ENCODE results near the gene ACOT7. TPM values are rescaled to one million over a fixed set of nuclear protein-coding genes. Genes with fewer than 3 reads are reported as not detected.
"Not testable (repeated sequence)": the region's sequence is repeated elsewhere in the genome, so short reads cannot be mapped to it uniquely, and the experiment has no call there.

ACOT7 gene
- total RNA-seq, 1 experiment from 2014 or later = 24.4 TPM

- DNase-seq (ENCODE audit: extremely low read depth, low read depth) = no peak
Observed at GRCh38 chr1:6401673-6402072, 8.1 kb upstream of the ACOT7 start.

GRCh38 chr1:6399294-6399693 is 5.7 kb upstream of the ACOT7 start:
- no peak for DNase-seq (ENCODE audit: extremely low read depth, low read depth)

DNA sequence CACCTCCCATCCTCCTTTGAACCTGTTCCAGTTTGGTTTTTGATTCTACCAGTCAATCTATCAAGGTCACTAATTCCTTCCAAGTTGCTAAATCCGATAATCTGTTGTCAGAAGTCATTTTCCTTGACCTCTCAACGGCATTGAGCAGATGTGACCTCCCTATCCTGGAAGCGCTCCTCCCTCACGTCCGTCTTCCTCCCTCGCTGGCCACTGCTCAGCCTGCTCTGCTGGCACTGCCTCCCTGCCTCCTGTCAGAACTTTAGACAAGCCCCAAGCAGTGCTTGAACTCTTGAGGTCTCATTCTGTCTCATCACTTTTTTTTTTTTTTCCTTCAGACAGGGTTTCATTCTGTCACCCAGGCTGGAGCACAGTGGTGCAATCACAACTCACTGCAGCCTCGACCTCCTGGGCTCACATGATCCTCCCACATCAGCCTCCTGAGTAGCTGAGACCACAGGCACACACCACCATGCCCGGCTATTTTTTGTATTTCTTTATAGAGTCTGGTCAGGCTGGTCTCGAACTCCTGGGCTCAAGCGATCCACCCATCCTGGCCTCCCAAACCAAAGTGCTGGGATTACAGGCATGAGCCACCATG is 4.4 kb upstream of the ACOT7 start:
- no peak for DNase-seq (ENCODE audit: extremely low read depth, low read depth)

DNA sequence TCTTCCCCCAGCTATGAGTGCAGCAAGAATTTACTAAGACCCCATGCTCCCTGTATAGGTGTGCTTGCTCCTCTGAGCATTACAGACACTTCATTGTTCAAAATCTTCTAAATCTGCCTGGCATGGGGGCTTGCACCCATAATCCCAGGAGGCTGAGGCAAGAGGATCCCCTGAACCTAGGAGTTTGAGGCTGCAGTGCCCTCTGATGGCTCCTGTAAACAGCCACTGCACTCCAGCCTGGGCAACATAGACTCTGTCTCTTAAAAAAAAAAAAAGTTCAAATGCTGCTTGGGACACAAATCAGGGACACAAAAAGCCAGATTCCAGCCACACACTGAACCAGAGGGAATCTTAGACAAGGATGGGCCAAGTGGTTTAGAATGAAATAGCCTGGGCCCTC is 3.4 kb upstream of the ACOT7 start:
- DNase-seq (ENCODE audit: extremely low read depth, low read depth) = no peak

GRCh38 chr1:6395781-6396244 is 2.2 kb upstream of the ACOT7 start:
- DNase-seq (ENCODE audit: extremely low read depth, low read depth) = not testable (repeated sequence)

- DNase-seq (ENCODE audit: extremely low read depth, low read depth) = not testable (repeated sequence)
Observed at GRCh38 chr1:6395130-6395529, 1.6 kb upstream of the ACOT7 start.

- no peak for DNase-seq (ENCODE audit: extremely low read depth, low read depth)
Observed at GRCh38 chr1:6392809-6393399, 663 bp downstream of the ACOT7 start.

DNA sequence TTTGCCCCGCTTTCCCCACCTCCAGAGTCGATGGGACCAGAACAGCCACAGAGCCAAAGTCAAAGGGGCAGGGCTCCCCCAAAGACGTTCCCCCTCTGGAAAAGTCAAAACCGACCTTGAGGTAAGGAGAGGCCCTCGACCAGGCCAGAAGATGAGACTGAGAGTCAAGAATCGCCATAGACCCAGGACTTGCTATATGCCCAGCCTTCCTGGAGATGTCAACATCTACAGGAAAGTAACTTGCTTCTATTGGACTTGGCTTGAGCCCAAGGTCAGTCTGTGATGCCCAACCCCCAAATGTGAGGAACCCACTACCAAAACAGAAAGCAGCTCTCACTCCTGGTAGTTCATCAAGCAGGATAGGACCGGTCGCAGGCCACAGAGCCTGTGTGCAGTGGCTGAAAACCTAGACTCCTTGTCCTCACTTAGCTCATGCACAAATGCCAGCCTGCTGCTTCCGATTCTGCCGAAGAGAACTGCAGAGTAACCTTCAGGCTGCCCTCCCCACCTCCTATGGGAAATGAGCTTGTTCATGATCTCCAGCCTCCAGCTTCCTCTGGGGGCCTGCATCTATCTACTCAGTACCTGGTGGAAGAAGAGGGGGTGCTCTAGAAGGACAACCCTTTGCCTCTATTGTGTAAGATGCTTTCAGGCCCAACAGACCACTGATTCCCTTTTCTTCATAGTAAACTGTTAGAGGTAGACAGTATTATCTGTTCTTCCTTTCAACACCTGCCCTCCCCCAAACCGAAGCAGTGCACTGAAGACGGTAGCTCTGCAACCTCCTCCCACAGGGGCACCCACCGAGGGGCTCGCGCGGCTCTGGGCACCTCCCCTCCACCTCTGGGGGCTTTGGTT is 1.4 kb downstream of the ACOT7 start:
- no peak for DNase-seq (ENCODE audit: extremely low read depth, low read depth)

GRCh38 chr1:6389971-6390370 is 3.6 kb downstream of the ACOT7 start:
- no peak for DNase-seq (ENCODE audit: extremely low read depth, low read depth)

DNA sequence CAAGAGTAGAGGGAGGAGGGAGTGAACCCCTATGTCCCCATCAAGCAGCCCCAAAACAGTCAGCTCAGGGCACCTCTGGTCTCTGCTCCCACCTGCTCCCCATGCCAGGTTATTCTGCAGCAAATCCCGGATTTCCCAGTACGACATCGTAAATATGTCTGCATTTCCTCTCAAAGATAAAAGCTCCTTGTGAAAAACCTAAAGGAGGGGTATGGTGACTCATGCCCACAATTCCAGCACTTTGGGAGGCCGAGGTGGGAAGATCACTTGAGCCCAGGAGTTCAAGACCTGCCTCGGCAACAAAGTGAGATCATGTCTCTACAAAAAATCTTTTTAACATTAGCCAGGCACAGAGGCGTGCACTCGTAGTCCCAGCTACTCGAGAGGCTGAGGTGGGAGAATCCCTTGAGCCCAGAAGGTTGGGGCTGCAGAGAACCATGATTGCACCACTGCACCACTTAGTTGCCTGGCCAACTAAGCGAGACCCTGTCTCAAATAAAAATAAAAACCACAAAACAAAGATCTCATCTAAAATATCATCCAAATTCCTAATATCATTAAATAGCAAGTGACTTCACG is 7.1 kb downstream of the ACOT7 start:
- DNase-seq (ENCODE audit: extremely low read depth, low read depth) = no peak

GRCh38 chr1:6385488-6386191 is 7.9 kb downstream of the ACOT7 start:
- DNase-seq (ENCODE audit: extremely low read depth, low read depth) = peak; percentile 62

DNA sequence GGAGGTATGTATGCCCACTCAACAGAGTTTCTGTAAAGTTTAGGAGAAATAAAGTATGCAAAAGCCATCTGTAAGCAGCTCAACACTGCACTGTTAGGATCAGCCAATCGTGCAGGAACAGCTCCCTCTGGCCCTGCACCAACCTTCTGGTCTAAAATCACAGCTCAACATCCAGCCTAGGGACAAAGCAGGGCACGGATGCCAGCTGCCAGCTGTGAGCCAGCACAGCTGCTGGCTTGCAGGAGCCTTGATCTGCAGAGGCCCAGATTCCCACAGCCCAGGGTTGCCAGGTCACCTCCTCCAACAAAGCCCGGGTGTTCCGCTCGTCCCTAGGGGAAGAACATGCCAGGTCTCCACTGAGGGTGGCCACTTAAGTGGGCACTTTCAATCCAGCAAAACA is 8.6 kb downstream of the ACOT7 start:
- no peak for DNase-seq (ENCODE audit: extremely low read depth, low read depth)

DNA sequence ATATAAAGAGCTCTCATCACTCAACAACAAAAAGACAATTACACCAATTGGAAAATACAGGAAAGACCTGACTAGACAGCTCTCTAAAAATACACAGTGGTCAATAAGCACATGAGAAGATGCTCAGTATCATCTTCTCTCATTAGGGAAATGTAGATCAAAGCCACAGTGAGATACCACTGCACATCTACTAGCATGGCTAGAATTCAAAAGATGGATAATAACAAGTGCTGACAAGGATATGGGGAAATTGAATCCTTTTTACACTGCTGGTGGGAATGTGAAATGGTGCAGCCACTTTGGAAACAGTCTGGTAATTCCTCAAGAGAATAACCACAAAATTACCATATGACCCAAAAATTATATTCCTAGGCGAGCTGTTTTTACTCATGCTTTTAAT is 9.4 kb downstream of the ACOT7 start:
- DNase-seq (ENCODE audit: extremely low read depth, low read depth) = no peak

DNA sequence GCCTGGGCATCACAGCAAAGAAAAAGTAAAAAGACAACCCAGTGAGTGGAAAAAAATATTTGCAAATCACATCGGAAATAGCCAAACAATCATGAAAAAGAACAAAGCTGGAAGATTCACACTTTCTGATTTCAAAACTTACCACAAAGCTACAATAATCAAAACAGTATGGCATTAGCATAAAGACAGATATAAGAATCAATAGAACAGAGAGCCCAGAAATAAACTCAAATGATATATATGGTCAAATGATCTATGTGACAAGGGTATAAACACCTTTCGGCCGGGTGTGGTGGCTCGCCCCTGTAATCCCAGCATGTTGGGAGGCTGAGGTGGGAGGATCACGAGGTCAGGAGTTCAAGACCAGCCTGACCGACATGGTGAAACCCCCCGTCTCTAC is 13.5 kb downstream of the ACOT7 start:
- no peak for DNase-seq (ENCODE audit: extremely low read depth, low read depth)

- DNase-seq (ENCODE audit: extremely low read depth, low read depth) = no peak
Observed at GRCh38 chr1:6378096-6378746, 15.3 kb downstream of the ACOT7 start.

- DNase-seq (ENCODE audit: extremely low read depth, low read depth) = no peak
Observed at GRCh38 chr1:6373961-6374720, 19.4 kb downstream of the ACOT7 start.

DNA sequence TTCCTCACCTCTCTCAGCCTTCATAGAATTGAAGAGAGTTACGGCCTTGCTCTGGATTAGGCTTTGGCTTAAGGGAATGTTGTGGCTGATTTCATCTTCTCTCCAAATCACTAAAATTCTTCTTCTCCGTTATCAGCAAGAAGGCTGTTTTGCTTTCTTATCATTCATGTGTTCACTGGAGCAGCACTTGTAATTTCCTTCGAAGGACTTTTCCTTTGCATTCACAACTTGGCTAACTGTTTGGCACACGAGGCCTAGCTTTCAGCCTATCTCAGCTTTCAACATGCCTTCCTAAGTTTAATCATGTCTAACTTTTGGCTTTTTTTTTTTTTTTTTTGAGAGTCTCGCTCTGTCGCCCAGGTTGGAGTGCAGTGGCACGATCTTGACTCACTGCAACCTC is 21.3 kb downstream of the ACOT7 start:
- DNase-seq (ENCODE audit: extremely low read depth, low read depth) = not testable (repeated sequence)

DNA sequence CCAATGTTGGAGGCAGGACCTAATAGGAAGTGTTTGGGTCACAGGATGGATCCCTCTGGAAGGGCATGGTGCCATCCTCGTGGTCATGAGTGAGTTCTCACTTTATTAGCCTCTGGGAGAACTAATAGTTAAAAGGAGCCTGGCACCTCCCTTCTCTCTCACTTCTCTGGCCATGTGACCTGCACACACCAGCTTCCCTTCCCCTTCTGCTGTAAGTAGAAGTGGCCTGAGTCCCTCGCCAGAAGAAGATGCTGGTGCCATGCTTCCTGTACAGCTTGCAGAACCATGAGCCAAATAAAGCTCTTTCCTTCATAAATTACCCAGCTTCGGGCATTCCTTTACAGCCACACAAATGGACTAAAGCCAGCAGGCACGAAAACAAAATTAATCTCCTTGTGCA is 23.6 kb downstream of the ACOT7 start:
- no peak for DNase-seq (ENCODE audit: extremely low read depth, low read depth)

DNA sequence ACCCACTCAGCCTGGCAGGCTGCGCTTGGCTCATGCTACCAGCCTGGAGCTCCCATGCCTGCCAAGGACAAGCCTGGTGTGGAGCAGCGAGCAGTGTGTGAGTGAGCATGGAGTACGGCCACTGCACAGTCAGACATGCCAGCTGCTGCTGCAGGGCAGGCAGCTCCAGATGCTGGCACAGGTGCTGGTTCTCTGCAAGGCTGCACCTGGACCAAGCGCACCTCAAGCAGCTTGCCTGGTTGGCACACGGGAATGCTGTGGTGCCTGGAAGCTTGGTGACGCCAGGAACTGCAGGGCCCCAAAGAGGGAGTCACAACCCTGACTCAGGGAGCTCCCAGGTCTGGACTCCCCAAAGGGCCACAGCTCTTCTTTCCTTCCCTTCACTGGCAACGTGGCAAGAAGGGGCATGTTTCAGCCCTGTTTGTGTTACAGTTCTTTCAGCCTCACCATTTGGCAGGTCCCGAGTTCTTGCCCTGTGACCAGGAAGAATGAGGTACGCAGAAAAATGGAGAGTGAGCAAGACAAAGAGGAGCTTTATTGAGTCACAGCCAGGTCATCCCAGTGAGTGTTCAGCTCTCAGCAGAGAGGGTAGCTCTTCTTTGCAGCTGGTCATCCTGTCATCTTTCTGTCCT is 26.1 kb downstream of the ACOT7 start:
- no peak for DNase-seq (ENCODE audit: extremely low read depth, low read depth)
